SK-N-SH treated with all-trans-retinoic acid at 6 μM for 48 hours (cell line): ENCODE measurements around the gene PNMA3.
"Not testable (repeated sequence)": the region's sequence is repeated elsewhere in the genome, so short reads cannot be mapped to it uniquely, and the experiment has no call there.

Experiments
- PATZ1 ChIP-seq: fragments of 250-450 bp; sonication (Bioruptor Pico); IDR thresholded peaks from 2 replicates; pipeline ENCODE4 v1.8.0; 2020; ENCODE audit warnings: mild to moderate bottlenecking, moderate library complexity, borderline replicate concordance
- TCF4 ChIP-seq: fragments of 250-450 bp; sonication (Bioruptor Pico); IDR thresholded peaks from 2 replicates; pipeline ENCODE4 v1.8.0; 2021; ENCODE audit warnings: mild to moderate bottlenecking, moderate library complexity, borderline replicate concordance
- TSHZ2 ChIP-seq: fragments of 250-450 bp; sonication (Bioruptor Pico); IDR thresholded peaks from 2 replicates; pipeline ENCODE4 v1.5.0; 2020; ENCODE audit warnings: mild to moderate bottlenecking, moderate library complexity
- ZC3H10 ChIP-seq: fragments of 250-450 bp; sonication (Bioruptor Pico); IDR thresholded peaks from 2 replicates; pipeline ENCODE4 v1.5.1; 2021; ENCODE audit warnings: mild to moderate bottlenecking, moderate library complexity
- ZFP30 ChIP-seq: fragments of 450-650 bp; formaldehyde crosslinking; IDR thresholded peaks from 2 replicates; pipeline ENCODE4 v1.5.0; 2022; ENCODE audit warnings: mild to moderate bottlenecking, moderate library complexity

DNA sequence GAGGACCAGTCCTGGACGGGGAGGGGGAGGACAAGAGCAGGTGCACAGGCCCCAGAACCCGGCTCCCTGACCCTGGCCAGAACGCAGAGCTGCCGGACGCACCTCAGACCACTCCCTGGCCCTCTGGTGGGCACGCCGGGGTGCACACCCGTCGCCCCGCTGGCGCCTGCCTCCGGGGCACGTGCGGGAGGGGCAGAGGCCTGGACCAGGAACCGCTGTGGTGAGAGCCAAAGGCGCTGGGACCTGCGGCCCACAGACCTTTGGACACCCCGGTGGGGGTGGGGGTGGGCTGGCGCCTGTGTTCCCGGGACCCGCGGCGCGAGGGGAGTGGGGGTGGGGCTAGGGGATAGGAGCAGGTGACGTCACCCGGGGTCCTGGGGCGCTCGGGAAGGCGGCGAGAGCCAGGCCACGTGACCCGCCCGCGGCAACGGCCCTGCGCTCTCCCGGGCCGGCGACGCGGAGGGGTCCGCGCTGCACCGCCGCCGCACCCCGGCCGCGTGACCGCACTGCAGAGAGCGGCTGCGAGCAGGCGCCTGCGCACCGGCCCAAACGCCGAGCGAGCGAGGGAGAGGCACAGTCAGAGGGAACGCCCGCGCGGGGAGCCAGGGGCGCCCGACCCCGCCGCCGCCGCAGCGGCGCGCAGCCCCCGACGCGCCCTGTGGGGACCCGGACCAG is 15.8 kb downstream of the PNMA3 start, which contains the start of gene PNMA6A:
- not testable (repeated sequence) for TF ChIP-seq TCF4; TSHZ2 (CRISPR knock-in tag); ZFP30; PATZ1 (CRISPR knock-in tag); ZC3H10 (CRISPR knock-in tag)
